ENCODE data around the gene TTC34.
A peak's percentile ranks its signal among the peaks of the same experiment; 100 is the strongest.

Gene TTC34

DNA sequence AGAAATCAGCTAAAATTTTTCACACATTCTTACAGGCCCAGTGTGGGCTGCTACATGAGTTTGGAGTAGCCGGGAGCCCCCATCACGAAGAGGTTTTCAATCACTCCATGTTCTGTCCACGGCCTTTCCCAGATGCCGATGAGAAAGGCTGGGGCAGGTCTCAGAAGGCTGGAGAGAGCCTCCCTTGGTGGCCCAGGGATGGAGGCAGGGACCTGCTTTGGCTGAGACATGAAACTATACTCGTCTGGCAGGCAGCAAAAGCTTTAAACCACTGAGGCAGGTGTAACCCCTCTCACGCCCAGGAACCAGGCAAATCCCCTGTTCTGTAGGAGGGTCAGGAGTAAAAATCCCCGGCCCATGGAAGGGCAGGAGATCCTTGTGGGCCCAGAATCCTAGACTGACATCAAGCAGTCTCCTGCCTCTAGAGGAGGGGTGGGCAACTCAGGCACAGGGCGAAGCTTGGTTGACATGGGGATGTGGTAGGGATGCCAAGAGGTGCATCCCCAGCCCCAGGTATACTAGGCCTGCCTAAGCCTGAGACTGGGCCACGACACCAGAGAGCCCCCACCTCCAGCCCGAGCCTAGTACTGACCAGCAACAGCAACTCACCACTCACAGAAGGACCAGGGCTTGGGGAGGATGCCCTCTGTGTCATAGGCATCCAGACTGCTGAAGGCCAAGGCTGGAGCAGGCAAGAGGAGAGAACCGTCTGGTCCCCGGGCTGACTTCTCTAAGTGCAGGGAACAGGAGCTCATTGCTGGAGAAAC, 177.7 kb downstream of the TTC34 start:
- no peak for DNase-seq

DNA sequence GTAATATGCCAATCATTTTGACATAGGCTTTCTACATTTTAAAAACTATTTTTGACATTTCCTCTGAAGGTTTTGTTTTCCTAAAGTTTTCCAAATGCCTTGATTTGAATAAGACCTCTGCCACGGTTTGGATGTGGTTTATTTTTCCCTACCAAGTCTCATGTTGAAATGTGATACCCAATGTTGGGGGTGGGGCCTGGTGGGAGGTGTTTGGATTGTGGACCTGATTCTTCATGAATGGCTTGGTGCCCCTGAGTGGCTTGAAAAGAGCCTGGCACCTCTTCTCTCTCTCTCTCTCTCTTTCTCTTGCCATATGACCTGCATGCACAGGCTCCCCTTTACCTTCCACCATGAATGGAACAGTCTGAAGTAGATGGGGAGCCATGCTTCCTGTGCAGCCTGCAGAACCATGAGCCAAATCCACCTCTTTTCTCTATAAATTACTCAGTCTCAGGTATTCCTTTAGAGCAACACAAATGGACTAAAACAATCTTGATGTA, 183.5 kb downstream of the TTC34 start:
- DNase-seq = no peak

DNA sequence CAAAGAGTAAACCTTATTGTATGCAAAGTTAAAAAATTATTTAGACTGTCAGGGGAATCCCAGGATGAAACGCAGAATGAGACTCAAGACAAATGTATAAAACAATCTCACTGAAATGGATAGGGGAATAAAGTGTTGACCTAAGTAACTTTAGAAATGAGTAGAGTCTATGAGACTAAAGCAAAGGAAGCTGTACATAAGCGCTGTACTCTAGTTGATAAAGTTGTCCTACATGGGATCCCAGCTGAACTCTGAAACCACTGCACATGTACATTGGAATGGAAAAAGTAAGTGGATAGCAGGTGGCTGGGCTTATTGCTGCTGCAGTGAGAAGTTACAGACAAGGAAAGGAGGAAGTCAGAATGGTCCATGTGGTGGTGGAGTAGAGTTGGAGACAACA, 187.3 kb downstream of the TTC34 start:
- DNase-seq = no peak

DNA sequence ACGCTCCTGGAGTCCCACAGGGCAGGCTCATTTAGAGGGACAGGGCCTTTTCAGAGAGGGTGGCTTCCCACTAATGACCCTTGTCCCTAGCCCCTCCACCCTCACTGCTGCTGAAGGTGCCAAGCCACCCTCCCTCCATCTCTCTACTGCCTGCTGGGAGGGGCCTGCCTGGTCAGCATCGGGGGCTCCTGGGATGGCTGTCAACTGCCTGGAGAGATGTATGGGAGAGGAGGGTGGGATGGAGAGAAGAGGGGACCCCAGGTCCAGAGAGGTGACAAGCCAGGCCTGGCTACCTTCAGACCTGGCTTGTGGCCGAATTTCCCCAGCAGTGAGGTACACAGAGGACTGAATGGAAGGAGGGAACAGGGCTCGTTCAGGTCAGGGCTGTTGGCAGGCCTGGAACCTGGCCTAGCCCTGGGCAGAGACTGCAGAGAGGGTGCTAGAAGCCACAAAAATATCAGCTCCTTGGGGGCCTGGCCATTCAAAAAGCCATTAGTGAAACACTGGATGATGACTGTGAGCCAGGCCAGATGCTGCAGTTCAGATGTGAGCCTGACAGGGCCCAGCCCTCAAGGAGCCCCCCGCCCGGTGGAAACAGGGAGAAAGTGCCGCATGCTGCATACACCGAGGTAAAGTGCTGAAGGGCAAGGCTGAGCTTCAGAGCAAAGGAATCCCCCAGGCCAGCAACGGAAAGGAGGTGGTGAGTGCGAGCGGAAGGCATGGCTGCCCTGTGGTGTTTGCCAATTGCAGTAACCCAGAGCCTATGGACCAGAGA, 188.7 kb downstream of the TTC34 start:
- DNase-seq = no peak

DNA sequence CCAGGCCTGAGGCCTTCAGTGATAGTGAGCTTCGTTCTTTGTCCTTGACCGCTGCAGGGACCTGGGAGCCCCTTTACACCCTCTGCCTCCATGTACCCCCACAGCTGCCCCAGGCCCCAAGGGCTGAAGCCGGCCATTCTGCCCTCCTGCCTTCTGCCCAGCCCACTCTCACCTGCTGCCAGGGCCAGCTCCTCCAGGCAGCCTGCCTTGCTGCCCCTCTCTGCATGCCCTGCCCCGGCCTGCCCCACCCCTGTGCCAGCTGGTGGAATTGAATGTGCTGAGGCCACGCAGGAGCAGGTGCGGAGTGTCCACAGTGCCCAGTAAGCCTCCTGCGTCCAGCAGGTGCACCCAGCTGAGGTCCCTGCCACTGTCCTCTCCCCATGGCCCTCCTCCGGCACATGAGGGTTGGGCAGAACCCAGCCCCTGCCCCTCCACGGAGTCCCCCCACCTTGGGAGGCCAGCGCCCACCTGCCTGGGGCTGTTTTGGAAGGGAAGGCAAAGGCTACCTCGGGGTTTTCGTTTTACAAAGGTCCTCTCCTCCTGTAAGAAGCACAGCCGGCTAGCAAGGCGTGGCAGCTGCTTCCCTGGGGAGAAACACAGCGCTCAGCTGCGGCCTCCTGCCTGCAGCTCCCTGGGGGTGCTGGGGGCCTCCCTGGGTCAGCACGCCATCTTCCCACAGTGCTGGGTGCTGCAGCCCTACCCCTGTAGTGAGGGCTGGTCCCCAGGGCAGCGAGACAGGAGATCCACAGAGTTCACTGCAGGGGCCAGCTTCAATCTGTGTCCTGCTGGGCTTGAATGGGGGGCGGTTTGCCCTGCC, 189.7 kb downstream of the TTC34 start:
- no peak for DNase-seq

DNA sequence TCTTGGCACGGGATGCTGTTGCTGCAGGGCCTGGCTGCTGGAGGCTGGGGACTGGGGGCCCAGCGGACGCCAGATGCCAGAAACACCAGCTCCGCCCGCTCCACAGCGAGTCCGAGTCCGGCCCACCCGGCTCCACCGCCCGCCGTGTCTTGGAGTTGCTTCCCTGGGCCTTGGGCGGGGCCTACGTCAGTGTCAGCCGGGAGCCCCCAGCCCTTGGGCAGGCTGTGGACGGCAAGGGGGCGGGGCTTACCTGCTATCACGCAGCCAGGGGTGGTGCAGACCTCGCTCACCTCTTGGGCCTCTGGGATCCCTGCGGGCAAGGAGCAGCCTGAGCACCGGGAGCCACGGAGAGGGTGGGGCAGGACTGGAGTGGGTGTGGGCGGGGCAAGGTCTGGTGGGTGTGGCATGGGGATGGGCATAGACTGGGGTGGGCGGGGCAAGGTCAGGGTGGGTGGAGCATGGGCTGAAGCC, 190.4 kb downstream of the TTC34 start:
- DNase-seq = peak; percentile 33

DNA sequence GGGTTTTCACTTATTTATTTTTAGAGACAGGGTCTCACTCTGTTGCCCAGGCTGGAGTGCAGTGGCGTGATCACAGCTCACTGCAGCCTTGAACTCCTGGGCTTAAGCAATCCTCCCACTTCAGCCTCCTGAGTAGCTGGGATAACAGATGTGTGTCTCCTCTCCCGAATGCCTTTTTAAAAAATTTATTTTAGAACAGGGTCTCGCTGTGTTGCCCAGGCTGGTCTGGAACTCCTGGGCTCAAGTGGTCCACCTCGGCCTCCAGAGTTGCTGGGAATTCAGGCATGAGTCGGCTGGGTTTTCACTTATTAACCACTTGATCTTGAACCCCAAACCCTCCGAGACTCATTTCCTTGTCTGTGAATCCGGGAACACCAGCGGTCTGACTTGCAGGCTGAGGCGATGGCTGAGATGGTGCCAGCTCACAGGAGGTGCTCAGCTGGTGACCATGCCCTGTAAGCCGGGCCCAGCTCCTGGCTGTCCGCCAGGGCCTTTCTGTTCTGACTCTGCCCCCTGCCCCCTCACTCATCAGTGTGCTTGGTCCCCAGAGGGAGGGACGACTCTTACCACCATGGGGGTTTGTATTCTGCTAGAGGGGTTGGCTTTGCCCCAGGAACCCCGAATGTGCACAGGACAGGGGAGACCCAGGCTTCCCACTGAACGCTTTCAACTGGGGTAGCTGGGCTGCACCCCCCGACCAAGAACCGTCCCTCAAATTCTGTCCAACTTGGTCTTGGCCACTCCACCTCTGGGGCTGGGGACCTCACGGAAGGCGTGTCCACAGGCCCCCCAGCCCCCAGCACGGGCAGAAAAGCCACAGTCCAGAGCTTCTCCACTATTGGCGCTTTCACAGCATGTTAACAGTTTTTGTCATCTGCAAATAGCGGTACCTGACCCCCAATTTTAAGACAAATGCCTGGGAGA, 191.2 kb downstream of the TTC34 start:
- no peak for DNase-seq

DNA sequence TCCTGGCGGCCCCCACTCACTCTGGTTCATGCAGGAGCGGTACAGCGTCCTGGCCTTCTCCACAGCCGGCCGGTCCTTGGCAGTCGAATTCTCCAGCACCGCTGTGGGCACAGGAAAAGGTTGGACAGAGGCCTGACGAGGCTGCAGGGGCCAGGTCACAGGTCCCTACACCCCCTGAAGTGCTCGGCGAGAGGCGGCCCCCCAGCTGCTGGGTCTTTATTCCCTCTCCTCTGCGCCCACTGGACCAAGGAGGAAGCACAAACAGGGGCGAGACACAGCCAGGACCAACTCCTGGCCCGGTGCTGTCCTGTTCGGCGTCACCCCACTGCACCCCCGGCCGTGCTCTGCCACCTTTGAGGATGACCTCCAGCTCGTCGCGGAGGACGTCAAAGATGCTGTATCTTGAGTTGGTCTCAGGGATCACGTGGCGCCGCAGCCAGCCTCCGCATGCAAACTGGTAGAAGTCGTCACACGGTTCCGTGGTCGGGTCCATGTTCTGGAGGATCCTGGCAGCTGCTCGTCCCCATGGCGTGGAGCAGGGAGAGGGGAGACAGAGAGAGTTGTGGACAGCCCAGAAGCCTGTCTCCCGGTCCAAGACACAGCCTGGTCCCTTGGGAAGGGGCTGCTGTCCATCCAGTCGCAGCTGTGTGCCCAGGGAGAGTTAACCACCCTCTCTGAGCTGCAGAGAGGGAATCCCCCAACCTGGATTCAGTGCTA, 192.0 kb downstream of the TTC34 start:
- no peak for DNase-seq

DNA sequence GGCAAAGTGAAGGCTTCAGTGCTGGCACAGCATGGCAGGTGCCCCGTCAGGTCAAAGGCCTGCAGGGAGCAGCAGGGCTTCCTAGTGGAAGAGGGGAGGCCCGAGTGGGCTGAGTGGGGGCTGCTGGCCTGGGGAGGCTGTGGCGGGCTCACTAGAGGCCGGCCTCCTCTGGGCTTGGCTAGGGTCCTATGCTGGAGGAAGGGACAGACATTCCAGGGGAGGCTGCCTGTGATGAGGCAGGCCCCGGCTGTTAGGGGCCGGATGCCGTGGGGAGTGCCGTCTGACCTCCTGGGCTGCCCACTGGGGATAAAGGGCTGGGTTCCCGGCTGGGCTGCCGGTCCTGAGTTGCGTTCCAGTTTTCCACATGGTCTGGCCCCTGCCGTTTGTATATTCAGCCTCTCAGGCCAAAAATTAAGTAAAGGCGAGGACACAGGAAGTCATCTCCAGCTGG, 193.8 kb downstream of the TTC34 start:
- no peak for DNase-seq

DNA sequence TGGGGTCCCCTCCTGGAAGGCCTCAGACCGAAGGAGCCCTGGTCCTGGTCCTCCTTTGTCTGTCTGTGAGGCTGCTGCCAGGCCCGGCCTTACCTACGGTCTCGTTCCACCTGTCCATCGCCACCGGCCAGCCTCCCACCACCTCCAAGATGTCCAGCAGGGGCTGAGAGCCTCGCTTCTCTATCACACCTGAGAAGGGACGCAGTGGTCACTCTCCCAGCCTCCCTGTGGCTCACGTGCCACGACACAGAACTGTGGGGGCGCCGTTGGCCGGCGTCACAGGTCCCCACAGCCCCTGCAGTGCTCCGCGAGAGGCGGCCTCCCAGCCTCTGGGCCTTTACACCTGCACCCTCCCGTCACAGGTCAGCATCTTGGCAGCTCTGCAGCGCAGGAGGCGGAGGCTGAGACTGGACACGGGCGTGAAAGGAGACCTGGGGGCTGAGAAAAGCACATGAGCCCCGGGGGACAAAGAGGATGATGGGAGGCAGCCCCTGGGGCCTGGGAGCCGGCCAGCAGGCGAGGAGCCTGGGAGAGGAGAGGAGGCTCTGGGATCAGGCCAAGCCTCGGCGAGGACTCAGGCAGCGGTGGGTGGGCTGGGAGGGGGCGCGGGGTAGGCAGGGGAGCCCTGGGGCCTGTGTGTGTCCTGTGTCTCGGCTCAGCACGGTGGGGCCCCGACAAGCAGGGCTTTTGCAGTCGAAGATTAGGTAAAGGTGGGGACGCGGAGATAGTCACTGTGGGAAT, 194.4 kb downstream of the TTC34 start:
- no peak for DNase-seq

DNA sequence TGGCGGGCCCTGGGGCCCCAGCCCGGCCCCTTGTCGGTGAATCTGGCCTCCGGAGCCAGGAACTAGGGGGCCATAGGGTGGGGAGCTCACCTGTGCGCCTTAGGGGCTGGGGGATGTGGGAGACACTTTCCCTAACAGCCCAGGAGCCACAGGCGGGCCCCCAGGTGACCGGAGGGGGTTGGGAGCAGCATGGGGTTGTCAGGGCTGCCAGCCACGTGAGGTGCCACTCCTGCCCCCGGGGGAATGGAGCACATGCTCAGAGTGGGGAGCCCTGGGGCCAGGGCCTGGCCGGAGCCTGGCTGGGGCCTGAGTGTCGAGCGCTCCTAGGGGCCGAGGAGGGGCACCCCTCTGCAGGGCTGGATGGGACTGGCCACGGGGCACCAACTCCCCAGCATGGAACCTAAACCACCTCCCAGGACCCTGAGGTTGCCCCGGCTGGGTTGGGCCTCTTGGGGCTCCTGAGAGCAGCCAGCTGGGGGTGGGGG, 195.1 kb downstream of the TTC34 start:
- DNase-seq = no peak

DNA sequence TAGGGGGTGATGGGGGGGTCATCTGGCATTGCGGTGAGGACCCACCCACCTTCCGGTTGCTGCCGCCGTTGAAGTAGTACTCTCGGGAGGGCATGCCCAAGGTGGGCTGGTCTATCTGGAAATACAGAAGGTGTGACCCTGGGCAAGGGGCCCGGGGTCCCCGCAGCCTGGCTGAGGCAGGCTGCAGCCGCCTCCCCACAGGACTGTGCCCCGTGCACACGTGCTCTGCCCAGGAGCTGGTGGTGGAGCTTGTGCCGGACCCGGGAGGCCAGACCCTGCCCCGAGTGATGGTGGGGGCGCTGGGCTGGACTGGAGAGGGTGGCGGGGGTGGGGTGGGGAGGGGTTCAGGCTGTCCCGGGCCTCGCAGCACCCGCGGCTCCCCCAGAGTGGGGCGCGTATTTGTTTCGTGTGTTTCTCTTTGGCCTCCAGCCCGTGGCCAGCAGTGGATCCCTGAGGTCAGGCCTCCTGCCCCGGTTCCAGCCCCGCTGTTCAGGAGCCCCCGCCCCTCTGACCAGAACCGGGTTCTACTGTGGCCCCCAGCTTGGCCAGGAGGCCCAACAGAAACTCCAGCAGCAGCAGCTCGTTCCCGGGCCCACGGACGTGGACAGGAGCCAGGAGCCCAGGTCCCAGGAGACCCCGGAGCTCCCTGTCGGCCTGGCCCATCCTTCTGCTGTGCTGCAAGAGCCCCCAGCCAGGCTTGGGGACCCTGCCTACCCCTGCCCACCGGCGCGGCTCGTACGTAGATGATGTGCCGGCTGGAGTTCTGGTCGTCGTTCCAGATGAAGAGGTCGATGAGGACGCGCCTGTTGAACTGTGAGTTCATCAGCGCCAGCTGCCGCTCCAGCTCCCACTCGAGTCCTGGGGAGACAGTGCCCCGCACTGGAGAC, 195.7 kb downstream of the TTC34 start:
- no peak for DNase-seq

DNA sequence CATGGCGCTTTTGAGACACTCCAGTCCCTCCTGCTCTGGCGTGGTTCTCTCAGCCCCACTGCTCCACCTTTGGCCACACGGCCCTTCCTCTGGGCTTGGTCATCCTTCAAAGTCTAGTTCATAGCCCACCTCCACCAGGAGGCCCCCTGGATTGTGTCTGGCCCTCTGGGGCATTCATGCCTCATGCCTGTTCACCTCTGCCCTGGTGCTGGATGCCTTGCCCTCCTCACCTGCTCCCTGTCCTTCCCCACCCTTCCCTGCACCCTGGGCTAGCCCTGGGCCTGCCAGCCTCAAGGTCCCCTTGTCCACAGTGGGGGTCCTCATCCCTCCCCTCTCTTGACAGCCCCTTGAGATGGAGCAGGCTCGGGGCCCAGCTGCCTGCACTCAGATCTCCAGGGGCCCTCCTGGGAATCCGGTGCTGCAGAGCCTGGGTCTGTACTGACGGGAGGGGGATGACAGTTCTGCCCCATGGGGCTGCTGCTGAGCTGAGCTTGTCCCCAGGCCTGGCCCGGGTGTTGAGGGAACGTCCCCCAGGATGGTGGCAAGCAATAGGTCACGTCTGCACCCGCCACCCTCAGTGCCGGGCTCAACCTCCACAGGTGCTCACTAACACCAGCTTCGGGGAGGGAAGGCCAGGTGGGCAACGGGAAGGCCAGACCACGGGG, 196.5 kb downstream of the TTC34 start:
- DNase-seq = no peak

DNA sequence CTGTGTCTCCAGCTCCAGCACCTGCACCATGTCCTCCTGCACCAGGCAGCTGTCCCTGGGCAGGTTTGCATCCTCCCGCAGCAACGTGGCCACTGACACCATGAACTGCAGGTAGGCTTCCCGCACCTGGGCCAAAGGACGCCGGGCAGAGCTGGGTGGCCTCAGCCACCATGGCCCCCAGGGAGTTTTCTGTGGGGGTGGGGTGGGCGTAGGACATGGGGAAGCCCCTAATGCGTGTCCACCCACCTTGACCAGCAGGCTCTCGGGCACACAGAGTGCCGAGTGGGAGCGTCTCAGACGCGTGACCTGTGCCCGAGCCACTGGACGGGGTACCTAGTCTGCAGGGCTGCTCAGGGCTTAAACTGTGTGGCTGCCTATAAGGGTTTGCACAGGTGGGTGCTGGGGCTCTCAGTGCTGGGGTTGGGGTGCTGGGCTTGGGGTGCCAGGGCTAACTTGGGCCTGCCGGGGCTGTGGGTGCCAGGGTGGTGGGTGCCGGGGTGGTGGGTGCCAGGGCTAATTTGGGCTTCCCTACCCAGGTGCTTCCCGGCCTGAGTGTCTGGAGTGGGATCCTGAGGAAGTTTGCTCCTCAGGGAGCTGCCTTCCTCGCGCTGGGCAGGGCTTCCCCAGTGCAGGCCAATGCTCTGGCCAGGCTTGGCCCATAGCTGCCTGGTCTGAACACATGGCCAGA, 197.2 kb downstream of the TTC34 start:
- DNase-seq = no peak

DNA sequence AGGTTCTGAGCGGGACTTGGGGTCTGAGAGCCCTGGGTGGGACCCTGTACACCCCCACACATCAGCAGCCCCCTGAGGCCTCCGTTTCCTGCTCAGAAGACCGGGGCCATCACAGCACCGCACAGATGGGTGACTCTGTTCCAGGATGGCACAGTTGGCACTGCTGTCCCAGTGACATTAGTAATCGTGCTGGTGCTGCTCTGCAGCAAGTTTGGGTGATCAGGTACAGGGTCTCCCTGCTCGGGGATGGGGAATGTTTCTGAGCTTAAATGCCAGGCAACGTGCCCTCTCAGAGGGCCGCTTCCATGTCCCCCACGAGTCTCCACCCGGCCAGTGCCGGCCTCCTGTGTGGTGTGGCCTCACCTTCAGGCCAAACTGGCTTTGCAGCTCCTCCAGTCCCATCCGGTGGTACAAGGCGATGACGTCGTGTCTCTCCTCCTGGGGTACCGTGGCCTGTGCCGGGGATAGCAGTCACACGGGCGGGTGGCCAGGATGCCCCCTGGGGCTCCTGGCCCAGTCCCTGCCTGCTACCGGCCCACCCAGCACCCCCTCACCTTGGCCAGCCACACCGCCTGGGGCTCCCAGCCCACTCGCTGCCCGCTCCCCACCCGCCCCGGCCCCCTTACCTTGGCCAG, 197.9 kb downstream of the TTC34 start:
- no peak for DNase-seq

DNA sequence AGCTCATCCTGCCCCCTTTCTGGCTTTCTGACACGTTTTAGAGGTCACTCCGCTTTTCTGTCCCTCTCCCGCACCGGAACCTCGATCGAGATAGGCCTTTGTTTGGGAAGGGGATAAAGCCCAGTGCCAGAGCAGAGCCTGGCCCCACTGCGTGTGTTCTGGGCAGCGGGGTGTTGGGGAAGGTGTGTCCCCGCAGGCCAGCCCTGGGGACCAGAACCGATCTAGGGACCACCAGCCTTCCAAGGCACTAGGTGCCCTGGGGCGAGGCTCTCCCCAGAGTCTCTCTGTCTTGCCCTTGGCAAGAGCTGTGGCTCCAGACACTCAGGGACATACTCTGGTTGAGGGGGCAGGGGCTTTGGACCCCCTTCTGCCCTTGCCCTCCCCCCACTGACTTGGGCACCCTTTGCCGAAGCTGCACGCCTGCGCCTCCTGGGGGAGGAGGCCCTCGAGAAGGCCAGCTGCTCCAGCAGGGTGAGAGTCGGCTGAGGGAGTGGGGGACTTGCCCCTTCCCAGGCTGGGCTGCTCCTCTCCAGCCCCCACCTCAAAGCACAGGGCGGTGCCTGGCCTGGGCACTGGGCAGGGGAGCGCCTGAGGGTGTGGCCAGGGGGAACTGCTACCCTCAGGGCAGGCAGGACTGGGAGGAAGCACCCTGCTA, 198.5 kb downstream of the TTC34 start:
- no peak for DNase-seq

DNA sequence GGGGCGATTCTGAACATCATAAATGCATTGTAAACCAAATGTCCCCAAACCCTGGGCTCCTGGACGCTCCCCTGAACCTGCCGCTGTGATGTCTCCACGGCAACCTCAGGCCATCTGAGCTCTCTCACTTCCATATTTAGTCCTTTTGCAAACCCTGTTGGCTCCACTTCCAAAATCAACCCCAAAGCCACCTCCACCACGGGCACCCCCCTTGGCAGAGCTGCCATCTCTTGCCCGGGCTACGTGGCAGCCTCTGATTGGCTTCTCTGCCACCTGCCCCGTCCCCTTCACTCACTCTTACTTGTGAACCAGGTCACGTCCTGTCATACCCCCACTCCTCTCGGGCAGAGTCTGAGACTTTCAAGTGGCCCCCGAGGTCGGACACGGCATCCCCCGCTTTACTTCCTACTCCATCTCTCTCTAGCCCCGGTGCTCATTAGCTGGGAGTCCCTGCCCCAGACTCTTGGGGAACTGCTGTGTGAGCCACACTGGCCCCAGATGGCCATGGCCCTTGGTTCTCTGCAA, 199.1 kb downstream of the TTC34 start:
- no peak for DNase-seq

All from stimulated activated CD4-positive, alpha-beta T cell treated with anti-CD3 and anti-CD28 coated beads, Interleukin-1b, Interleukin-23, amount 100 ng/mL, for 48 hours (primary cell).